Parathyroid adenoma (tissue), 2 donors: ENCODE measurements around the gene NOL12.
"Not testable (repeated sequence)": the region's sequence is repeated elsewhere in the genome, so short reads cannot be mapped to it uniquely, and the experiment has no call there.

Experiments used
- H2AFZ ChIP-seq: fragments of 300-600 bp; sonication (generic); one replicate; pipeline ENCODE4 v1.7.0; 2017; ENCODE audit warnings: antibody characterized with exemption, mild to moderate bottlenecking
- H3K27ac ChIP-seq: fragments of 300-600 bp; sonication (generic); one replicate; pipeline ENCODE4 v1.7.0; 2017
- H3K27me3 ChIP-seq: fragments of 300-600 bp; sonication (generic); one replicate; pipeline ENCODE4 v1.7.0; 2017; ENCODE audit warnings: low read length; ENCODE audit not compliant: control insufficient read depth, insufficient read depth
- H3K36me3 ChIP-seq: fragments of 300-600 bp; sonication (generic); one replicate; pipeline ENCODE4 v1.7.0; 2017; ENCODE audit warnings: low read length; ENCODE audit not compliant: control insufficient read depth, insufficient read depth
- H3K4me1 ChIP-seq: fragments of 300-600 bp; sonication (generic); one replicate; pipeline ENCODE4 v1.7.0; 2017; ENCODE audit warnings: control low read depth
- H3K4me2 ChIP-seq: fragments of 300-600 bp; sonication (generic); one replicate; pipeline ENCODE4 v1.7.0; 2017; ENCODE audit warnings: low read length
- H3K4me3 ChIP-seq: fragments of 300-600 bp; sonication (generic); one replicate; pipeline ENCODE4 v1.7.0; 2017; ENCODE audit warnings: low read depth, low read length
- H3K79me2 ChIP-seq: fragments of 300-600 bp; sonication (generic); one replicate; pipeline ENCODE4 v1.7.0; 2017; ENCODE audit warnings: control low read depth
- H3K9ac ChIP-seq: fragments of 300-600 bp; sonication (generic); one replicate; pipeline ENCODE4 v1.7.0; 2017; ENCODE audit warnings: mild to moderate bottlenecking
- H3K9me3 ChIP-seq: fragments of 300-600 bp; sonication (generic); one replicate; pipeline ENCODE4 v1.7.0; 2017; ENCODE audit warnings: low read length; ENCODE audit not compliant: control insufficient read depth
- TF ChIP-seq, protein P1 (sequence below): fragments of 300-600 bp; sonication (generic); IDR thresholded peaks from one replicate; pipeline ENCODE4 v1.7.0; 2017; ENCODE audit warnings: antibody characterized with exemption, mild to moderate bottlenecking
- donor health status: primary hyperparathyroidism.

Gene NOL12

DNA sequence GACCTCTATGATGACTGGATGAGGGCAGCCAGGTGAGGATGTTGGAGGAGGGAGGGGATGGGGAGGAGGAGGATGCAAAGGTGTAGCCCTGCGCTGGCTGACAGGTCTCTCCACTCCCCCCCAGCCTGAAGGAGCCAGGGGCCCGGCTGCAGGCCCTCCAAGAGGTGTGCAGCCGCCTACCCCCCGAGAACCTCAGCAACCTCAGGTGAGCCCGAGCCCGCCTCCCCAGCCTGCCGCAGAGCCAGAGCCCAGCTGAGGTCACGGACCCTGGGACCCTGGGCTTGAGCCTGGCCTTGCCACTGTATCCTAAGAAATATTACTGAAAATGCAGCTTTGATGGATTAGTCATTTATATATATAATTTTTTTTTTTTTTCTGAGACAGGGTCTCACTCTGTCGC is 38.8 kb upstream of the NOL12 start:
- Histone ChIP-seq H2AFZ (no peak overlapping the region), H3K27ac (no peak overlapping the region), H3K79me2 (peaks cover 2% of the 10 kb centered on the region), H3K27me3 (no peaks in the 10 kb centered on the region), H3K9me3 (no peaks in the 10 kb centered on the region), H3K4me3 (no peak overlapping the region), H3K4me2 (no peak overlapping the region), H3K36me3 (no peaks in the 10 kb centered on the region), H3K9ac (no peak overlapping the region), H3K4me1 (no peaks in the 10 kb centered on the region)
- TF ChIP-seq, protein P1, sequence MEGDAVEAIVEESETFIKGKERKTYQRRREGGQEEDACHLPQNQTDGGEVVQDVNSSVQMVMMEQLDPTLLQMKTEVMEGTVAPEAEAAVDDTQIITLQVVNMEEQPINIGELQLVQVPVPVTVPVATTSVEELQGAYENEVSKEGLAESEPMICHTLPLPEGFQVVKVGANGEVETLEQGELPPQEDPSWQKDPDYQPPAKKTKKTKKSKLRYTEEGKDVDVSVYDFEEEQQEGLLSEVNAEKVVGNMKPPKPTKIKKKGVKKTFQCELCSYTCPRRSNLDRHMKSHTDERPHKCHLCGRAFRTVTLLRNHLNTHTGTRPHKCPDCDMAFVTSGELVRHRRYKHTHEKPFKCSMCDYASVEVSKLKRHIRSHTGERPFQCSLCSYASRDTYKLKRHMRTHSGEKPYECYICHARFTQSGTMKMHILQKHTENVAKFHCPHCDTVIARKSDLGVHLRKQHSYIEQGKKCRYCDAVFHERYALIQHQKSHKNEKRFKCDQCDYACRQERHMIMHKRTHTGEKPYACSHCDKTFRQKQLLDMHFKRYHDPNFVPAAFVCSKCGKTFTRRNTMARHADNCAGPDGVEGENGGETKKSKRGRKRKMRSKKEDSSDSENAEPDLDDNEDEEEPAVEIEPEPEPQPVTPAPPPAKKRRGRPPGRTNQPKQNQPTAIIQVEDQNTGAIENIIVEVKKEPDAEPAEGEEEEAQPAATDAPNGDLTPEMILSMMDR, result no peak

DNA sequence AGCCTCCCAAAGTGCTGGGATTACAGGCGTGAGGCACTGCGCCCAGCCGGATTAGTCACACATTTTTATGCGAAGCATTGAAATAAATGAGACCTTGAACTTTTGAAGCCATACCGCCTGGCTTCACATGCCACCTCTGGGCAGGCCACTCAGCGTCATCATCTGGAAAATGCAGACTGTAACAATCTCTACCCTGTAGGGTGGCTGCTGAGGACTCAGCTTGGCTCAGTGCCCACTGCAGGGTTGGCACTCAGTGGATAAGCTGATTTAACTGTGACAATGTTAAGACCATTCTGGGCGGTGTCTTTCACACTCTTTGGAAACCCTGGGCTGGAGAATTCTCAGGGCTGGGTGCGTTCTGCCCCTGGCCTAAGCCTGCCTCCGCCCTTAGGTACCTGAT is 38.2 kb upstream of the NOL12 start:
- Histone ChIP-seq H3K9me3 (no peaks in the 10 kb centered on the region), H2AFZ (no peak overlapping the region), H3K4me3 (no peak overlapping the region), H3K27me3 (no peaks in the 10 kb centered on the region), H3K9ac (no peak overlapping the region), H3K4me1 (no peaks in the 10 kb centered on the region), H3K79me2 (peaks cover 2% of the 10 kb centered on the region), H3K27ac (no peak overlapping the region), H3K36me3 (no peaks in the 10 kb centered on the region), H3K4me2 (no peak overlapping the region)
- TF ChIP-seq, protein P1, result no peak

DNA sequence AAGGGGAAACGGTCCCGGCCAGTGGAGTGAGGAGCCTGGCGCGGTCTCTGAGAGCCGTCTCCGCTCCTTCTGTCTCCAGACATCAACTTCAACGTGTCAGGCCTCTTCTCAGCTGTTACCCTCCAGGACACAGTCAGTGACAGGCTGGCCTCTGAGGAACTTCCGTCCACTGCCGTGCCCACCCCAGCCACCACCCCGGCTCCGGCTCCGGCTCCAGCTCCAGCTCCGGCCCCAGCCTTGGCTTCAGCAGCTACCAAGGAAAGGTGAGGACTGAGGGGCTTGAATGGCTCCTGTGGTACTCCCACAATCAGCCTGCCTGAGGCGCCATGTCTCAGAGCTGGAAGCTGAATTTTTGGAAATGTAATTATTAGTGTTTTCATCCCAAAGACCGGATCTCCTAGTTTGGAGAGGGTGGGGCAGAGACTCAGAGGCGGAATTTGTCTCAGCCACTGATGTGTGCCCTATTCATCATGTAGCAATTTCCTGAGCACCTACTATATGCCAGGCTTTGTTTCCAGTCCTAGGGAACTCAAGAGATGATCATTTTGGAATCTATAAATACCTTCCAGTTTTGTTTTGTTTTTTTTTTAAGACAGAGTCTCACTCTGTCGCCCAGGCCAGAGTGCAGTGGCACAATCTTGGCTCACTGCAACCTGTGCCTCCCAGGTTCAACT is 35.5 kb upstream of the NOL12 start:
- no peak overlapping the region for H3K9ac ChIP-seq
- H3K36me3 ChIP-seq, result no peaks in the 10 kb centered on the region
- no peaks in the 10 kb centered on the region for H3K9me3 ChIP-seq
- no peak overlapping the region for H3K4me2 ChIP-seq
- H3K27me3 ChIP-seq, result no peaks in the 10 kb centered on the region
- TF ChIP-seq, protein P1, result no peak
- H3K4me3 ChIP-seq, result no peak overlapping the region
- H3K4me1 ChIP-seq, result no peaks in the 10 kb centered on the region
- H3K79me2 ChIP-seq, result no peaks in the 10 kb centered on the region
- no peak overlapping the region for H2AFZ ChIP-seq
- no peak overlapping the region for H3K27ac ChIP-seq

DNA sequence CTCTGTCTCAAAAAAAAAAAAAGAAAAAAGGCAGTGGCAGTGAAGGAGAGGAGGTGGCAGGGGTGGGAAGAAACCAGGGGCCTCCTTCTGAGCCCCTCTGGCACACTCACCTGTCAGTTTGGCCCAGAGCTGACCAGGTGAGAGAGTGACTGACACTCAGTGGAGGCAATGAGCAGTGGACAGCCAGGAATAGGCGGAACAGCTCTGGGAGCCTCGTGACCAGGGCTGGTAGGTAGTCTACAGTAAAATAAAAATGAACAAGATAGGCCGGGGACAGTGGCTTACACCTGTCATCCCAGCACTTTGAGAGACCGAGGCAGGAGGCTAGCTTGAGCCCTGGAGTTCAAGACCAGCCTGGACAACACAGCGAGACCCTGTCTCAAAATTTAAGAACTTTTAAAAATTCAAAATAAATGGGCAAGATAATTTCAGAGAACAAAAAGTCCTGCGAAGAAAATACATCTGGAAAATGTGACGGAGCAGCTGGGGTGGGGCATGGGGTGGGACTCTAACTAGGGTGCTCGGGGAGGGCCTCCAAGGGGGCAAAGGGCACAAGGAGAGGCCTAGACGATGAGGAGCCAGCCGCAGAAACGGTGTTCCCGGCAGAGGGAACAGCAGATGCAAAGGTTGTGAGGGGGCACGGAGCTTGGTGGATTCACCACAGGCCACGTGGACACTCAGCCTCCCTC is 31.4 kb upstream of the NOL12 start:
- H3K36me3 ChIP-seq, result no peaks in the 10 kb centered on the region
- no peak overlapping the region for H2AFZ ChIP-seq
- no peak overlapping the region for H3K27ac ChIP-seq
- H3K4me2 ChIP-seq, result no peak overlapping the region
- TF ChIP-seq, protein P1, result no peak
- no peaks in the 10 kb centered on the region for H3K79me2 ChIP-seq
- H3K4me1 ChIP-seq, result peaks cover 6% of the 10 kb centered on the region
- H3K4me3 ChIP-seq, result no peak overlapping the region
- H3K27me3 ChIP-seq, result no peaks in the 10 kb centered on the region
- H3K9me3 ChIP-seq, result no peaks in the 10 kb centered on the region
- H3K9ac ChIP-seq, result no peak overlapping the region

DNA sequence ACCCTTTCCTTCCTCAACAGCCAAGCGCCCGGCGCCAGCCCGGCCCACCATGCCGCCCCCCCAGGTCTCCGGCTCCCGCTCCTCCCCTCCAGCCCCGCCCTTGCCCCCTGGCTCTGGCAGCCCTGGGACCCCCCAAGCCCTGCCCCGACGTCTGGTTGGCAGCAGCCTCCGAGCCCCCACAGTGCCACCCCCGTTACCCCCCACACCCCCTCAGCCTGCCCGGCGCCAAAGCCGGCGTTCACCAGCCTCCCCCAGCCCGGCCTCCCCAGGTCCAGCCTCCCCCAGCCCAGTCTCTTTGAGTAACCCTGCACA is 30.9 kb upstream of the NOL12 start:
- no peaks in the 10 kb centered on the region for H3K36me3 ChIP-seq
- no peaks in the 10 kb centered on the region for H3K27me3 ChIP-seq
- TF ChIP-seq, protein P1, result no peak
- H3K9ac ChIP-seq, result no peak overlapping the region
- peaks cover 9% of the 10 kb centered on the region for H3K4me1 ChIP-seq
- no peaks in the 10 kb centered on the region for H3K79me2 ChIP-seq
- H3K27ac ChIP-seq, result no peak overlapping the region
- H3K4me3 ChIP-seq, result no peak overlapping the region
- H2AFZ ChIP-seq, result no peak overlapping the region
- H3K4me2 ChIP-seq, result no peak overlapping the region
- no peaks in the 10 kb centered on the region for H3K9me3 ChIP-seq

DNA sequence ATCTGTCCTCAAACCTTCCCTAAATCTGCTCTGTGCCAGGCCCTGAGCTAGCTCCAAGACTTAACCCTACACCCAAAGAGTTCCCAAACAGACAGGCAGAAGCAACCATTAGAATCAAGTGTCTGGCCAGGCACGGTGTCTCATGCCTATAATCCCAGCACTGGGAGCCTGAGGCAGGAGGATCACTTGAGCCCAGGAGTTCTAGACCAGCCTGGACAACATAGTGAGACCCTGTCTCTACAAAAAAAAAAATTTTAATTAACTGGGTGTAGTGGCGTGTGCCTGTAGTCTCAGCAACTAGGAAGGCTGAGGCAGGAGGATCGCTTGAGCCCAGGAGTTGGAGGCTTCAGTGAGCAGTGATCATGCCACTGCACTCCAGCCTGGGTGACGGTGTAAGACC is 29.6 kb upstream of the NOL12 start:
- not testable (repeated sequence) for H3K27ac ChIP-seq, H3K36me3 ChIP-seq, H3K9ac ChIP-seq, H3K27me3 ChIP-seq, H3K9me3 ChIP-seq, H3K79me2 ChIP-seq, H3K4me1 ChIP-seq, H3K4me2 ChIP-seq, H3K4me3 ChIP-seq, H2AFZ ChIP-seq
